ENCODE measurements around the gene CDH26. TPM values are rescaled to one million over a fixed set of nuclear protein-coding genes. Genes with fewer than 3 reads are reported as not detected.

Gene CDH26
- polyA plus RNA-seq, 1 donor from 2014 or later: 0.43 TPM

- Histone ChIP-seq H3K9me3 (ENCODE audit: low read length) (no peaks in the 10 kb centered on the region), H3K4me3 (ENCODE audit: low read length) (no peak overlapping the region), H3K9me2 (ENCODE audit: insufficient read depth, low read length) (no peaks in the 10 kb centered on the region), H2AFZ (ENCODE audit: low read depth, low read length) (no peak overlapping the region), H3F3A (ENCODE audit: insufficient read depth, low read length, poor library complexity, severe bottlenecking) (no peaks in the 10 kb centered on the region), H3K4me2 (ENCODE audit: low read length) (no peak overlapping the region), H3K27ac (ENCODE audit: low read length) (no peak overlapping the region), H3K27me3 (ENCODE audit: insufficient read depth, low read depth, low read length) (no peaks in the 10 kb centered on the region), H3K36me3 (ENCODE audit: insufficient read depth, low read length) (no peaks in the 10 kb centered on the region), H4K20me1 (ENCODE audit: insufficient read depth) (no peaks in the 10 kb centered on the region), H3K79me2 (replicated peaks; ENCODE audit: insufficient read depth, low read length) (no peaks in the 10 kb centered on the region), H3K9ac (ENCODE audit: low read length) (no peak overlapping the region)
- TF ChIP-seq CTCF (IDR thresholded peaks at IDR 0.05; ENCODE audit: poor library complexity, severe bottlenecking): no peak
- TF ChIP-seq RAD21 (conservative IDR thresholded peaks at IDR 0.05): no peak
- no peak for TF ChIP-seq SMC3 (conservative IDR thresholded peaks at IDR 0.05; ENCODE audit: poor library complexity)
- no peak for TF ChIP-seq EZH2 (IDR thresholded peaks at IDR 0.05; ENCODE audit: borderline replicate concordance, insufficient read depth, low read length, poor library complexity, severe bottlenecking)
- no peak for TF ChIP-seq MXI1 (conservative IDR thresholded peaks at IDR 0.05; ENCODE audit: poor library complexity, severe bottlenecking)
- TF ChIP-seq REST (IDR thresholded peaks at IDR 0.05; ENCODE audit: borderline replicate concordance): no peak
- TF ChIP-seq POLR2AphosphoS5 (IDR thresholded peaks at IDR 0.05): no peak
- TF ChIP-seq TAF1 (IDR thresholded peaks at IDR 0.05; ENCODE audit: low read depth): no peak
- TF ChIP-seq EP300 (conservative IDR thresholded peaks at IDR 0.05; ENCODE audit: poor library complexity, severe bottlenecking): no peak
Observed at GRCh38 chr20:60054716-60055634, 96.8 kb downstream of the CDH26 start.

- H3K9me3 ChIP-seq (ENCODE audit: low read length): no peaks in the 10 kb centered on the region
- no peaks in the 10 kb centered on the region for H3K36me3 ChIP-seq (ENCODE audit: insufficient read depth, low read length)
- H3F3A ChIP-seq (ENCODE audit: insufficient read depth, low read length, poor library complexity, severe bottlenecking): no peaks in the 10 kb centered on the region
- no peak overlapping the region for H3K27ac ChIP-seq (ENCODE audit: low read length)
- H3K79me2 ChIP-seq (replicated peaks; ENCODE audit: insufficient read depth, low read length): no peaks in the 10 kb centered on the region
- no peaks in the 10 kb centered on the region for H4K20me1 ChIP-seq (ENCODE audit: insufficient read depth)
- no peaks in the 10 kb centered on the region for H3K27me3 ChIP-seq (ENCODE audit: insufficient read depth, low read depth, low read length)
- H3K9ac ChIP-seq (ENCODE audit: low read length): no peak overlapping the region
- no peak for TF ChIP-seq RAD21 (conservative IDR thresholded peaks at IDR 0.05)
- no peak overlapping the region for H3K4me2 ChIP-seq (ENCODE audit: low read length)
- no peak overlapping the region for H2AFZ ChIP-seq (ENCODE audit: low read depth, low read length)
- no peak overlapping the region for H3K4me3 ChIP-seq (ENCODE audit: low read length)
- no peaks in the 10 kb centered on the region for H3K9me2 ChIP-seq (ENCODE audit: insufficient read depth, low read length)
Observed at GRCh38 chr20:60055740-60056139, 97.5 kb downstream of the CDH26 start.

All from neural cell (in vitro differentiated cells).